H1 (cell line): ENCODE results near the gene MYBPHL. TPM values are rescaled to one million over a fixed set of nuclear protein-coding genes. Genes with fewer than 3 reads are reported as not detected.

Experiments used
- CTCF ChIA-PET: fragments of 300-600 bp; sonication (Branson Sonifier 250); formaldehyde crosslinking; loops from one replicate; lab custom pipeline; 2021; ENCODE audit not compliant: partially characterized antibody; lab: Charles Lee
- POLR2A ChIA-PET: fragments of 300-600 bp; sonication (Branson Sonifier 250); formaldehyde crosslinking; loops from one replicate; lab custom pipeline; 2021; ENCODE audit warnings: inconsistent platforms; ENCODE audit not compliant: partially characterized antibody; lab: Charles Lee
- DNase-seq, 2 experiments: peaks; one replicate each; pipeline versions ENCODE4 v3.0.0 to v3.0.0-alpha.2; 2010 to 2022; ENCODE audit warnings: low spot score in 2 of 2, low read depth in 1 of 2, mixed read lengths in 1 of 2
- FAIRE-seq: peaks from 2 replicates; lab custom pipeline; 2011; peaks lifted over from hg19 to GRCh38; lab: Jason Lieb, UNC
- H2AFZ ChIP-seq: 2 replicates; pipeline ENCODE4 v1.8.1; 2012; ENCODE audit warnings: low read length, inconsistent platforms
- H2AK5ac ChIP-seq: 2 replicates; pipeline ENCODE4 v1.6.1; 2013; ENCODE audit warnings: low read depth, low read length
- H2BK120ac ChIP-seq: replicated peaks from 2 replicates; pipeline ENCODE3; 2013; ENCODE audit warnings: low read depth, low read length, inconsistent platforms
- H2BK12ac ChIP-seq: 2 replicates; pipeline ENCODE4 v1.6.1; 2013; ENCODE audit warnings: low read depth, low read length
- H2BK15ac ChIP-seq: 2 replicates; pipeline ENCODE4 v1.6.1; 2013; ENCODE audit warnings: low read length
- H2BK20ac ChIP-seq: 2 replicates; pipeline ENCODE4 v1.6.1; 2013; ENCODE audit warnings: low read length
- H2BK5ac ChIP-seq: 2 replicates; pipeline ENCODE4 v1.6.1; 2013; ENCODE audit warnings: low read depth, low read length
- H3K14ac ChIP-seq: 2 replicates; pipeline ENCODE4 v1.6.1; 2013; ENCODE audit warnings: inconsistent platforms; ENCODE audit not compliant: insufficient read length
- H3K18ac ChIP-seq: 2 replicates; pipeline ENCODE4 v1.6.1; 2013; ENCODE audit warnings: low read length; ENCODE audit errors: extremely low read depth
- H3K23ac ChIP-seq: 2 replicates; pipeline ENCODE4 v1.6.1; 2013; ENCODE audit warnings: inconsistent platforms; ENCODE audit not compliant: insufficient read length
- H3K23me2 ChIP-seq: 2 replicates; pipeline ENCODE4 v1.6.1; 2013; ENCODE audit warnings: low read depth, low read length
- H3K27ac ChIP-seq: 2 replicates; pipeline ENCODE4 v1.6.1; 2011; ENCODE audit warnings: low read depth, low read length, inconsistent platforms
- H3K27me3 ChIP-seq, 4 experiments: replicated peaks in 1 of 4; 1 replicate in 1 of 4; 2 replicates in 3 of 4; pipeline versions ENCODE4 v1.6.1 to v1.8.1; 2011 to 2013; ENCODE audit warnings: low read length in 3 of 4, mild to moderate bottlenecking in 3 of 4, inconsistent platforms in 2 of 4, mixed read lengths in 2 of 4, moderate library complexity in 1 of 4; ENCODE audit not compliant: control insufficient read depth in 3 of 4, insufficient read depth in 3 of 4; ENCODE audit errors: extremely low read depth in 1 of 4
- H3K36me3 ChIP-seq, 4 experiments: 2 replicates each; pipeline versions ENCODE4 v1.6.1 to v1.8.1; 2011 to 2013; ENCODE audit warnings: mild to moderate bottlenecking in 4 of 4, low read length in 3 of 4, moderate library complexity in 2 of 4, control low read depth in 1 of 4, inconsistent platforms in 1 of 4; ENCODE audit not compliant: insufficient read depth in 4 of 4, control insufficient read depth in 2 of 4
- H3K4ac ChIP-seq: replicated peaks from 2 replicates; pipeline ENCODE3; 2013; ENCODE audit warnings: low read length, low read depth, mixed read lengths, inconsistent platforms; ENCODE audit not compliant: insufficient read length
- H3K4me1 ChIP-seq, 4 experiments: replicated peaks in 1 of 4; 1 replicate in 1 of 4; 2 replicates in 3 of 4; pipeline versions ENCODE4 v1.6.1 to v1.8.1; 2011 to 2013; ENCODE audit warnings: low read length in 3 of 4, inconsistent platforms in 2 of 4, mixed read lengths in 1 of 4; ENCODE audit not compliant: insufficient read depth in 4 of 4, control insufficient read depth in 3 of 4
- H3K4me2 ChIP-seq, 2 experiments: 2 replicates each; pipeline versions ENCODE4 v1.6.1 to v1.8.1; 2011 to 2013; ENCODE audit warnings: low read depth in 2 of 2, low read length in 2 of 2, control low read depth in 1 of 2, inconsistent platforms in 1 of 2, mild to moderate bottlenecking in 1 of 2; ENCODE audit not compliant: insufficient read depth in 1 of 2
- H3K4me3 ChIP-seq, 4 experiments: fragments of 200-600, 300-600 bp in 1 of 4; sonication (generic), shearing (Covaris generic), sonication (Bioruptor Twin) in 1 of 4; 2 replicates each; pipeline versions ENCODE4 v1.5.1 to v1.8.1; 2011 to 2016; ENCODE audit warnings: low read length in 4 of 4, low read depth in 3 of 4, control low read depth in 2 of 4, inconsistent platforms in 2 of 4, mild to moderate bottlenecking in 2 of 4, mixed read lengths in 1 of 4, moderate library complexity in 1 of 4; ENCODE audit not compliant: insufficient read depth in 2 of 4; ENCODE audit errors: extremely low read depth in 1 of 4
- H3K56ac ChIP-seq: replicated peaks from 2 replicates; pipeline ENCODE3; 2013; ENCODE audit warnings: low read depth, mild to moderate bottlenecking, mixed read lengths, low read length, inconsistent platforms; ENCODE audit not compliant: insufficient read length
- H3K79me1 ChIP-seq: 2 replicates; pipeline ENCODE4 v1.6.1; 2013; ENCODE audit warnings: low read depth, low read length, control low read depth
- H3K79me2 ChIP-seq, 2 experiments: 2 replicates each; pipeline versions ENCODE4 v1.6.1 to v1.8.1; 2012 to 2013; ENCODE audit warnings: low read length in 2 of 2, mild to moderate bottlenecking in 2 of 2, inconsistent platforms in 1 of 2; ENCODE audit not compliant: insufficient read depth in 2 of 2, control insufficient read depth in 1 of 2
- H3K9ac ChIP-seq, 4 experiments: replicated peaks in 1 of 4; 1 replicate in 1 of 4; 2 replicates in 3 of 4; pipeline versions ENCODE4 v1.6.1 to v1.8.1; 2011 to 2013; ENCODE audit warnings: low read depth in 3 of 4, low read length in 3 of 4, control low read depth in 2 of 4, mild to moderate bottlenecking in 2 of 4, moderate library complexity in 2 of 4, inconsistent platforms in 1 of 4; ENCODE audit errors: extremely low read depth in 1 of 4
- H3K9me3 ChIP-seq, 2 experiments: 2 replicates each; pipeline versions ENCODE4 v1.6.1 to v1.8.1; 2012 to 2013; ENCODE audit warnings: mild to moderate bottlenecking in 2 of 2, moderate library complexity in 2 of 2, control low read depth in 1 of 2, inconsistent platforms in 1 of 2, low read depth in 1 of 2, low read length in 1 of 2, mixed read lengths in 1 of 2; ENCODE audit not compliant: insufficient read depth in 2 of 2
- H4K20me1 ChIP-seq, 2 experiments: replicated peaks in 1 of 2; 2 replicates each; pipeline versions ENCODE3 to v1.8.1; 2011 to 2013; ENCODE audit warnings: inconsistent platforms in 2 of 2, low read length in 2 of 2, mild to moderate bottlenecking in 1 of 2; ENCODE audit not compliant: insufficient read depth in 2 of 2, control insufficient read depth in 1 of 2
- H4K5ac ChIP-seq: 2 replicates; pipeline ENCODE4 v1.6.1; 2013; ENCODE audit warnings: low read length, low read depth, mixed read lengths, inconsistent platforms; ENCODE audit not compliant: insufficient read length
- H4K8ac ChIP-seq: 2 replicates; pipeline ENCODE4 v1.8.0; 2013; ENCODE audit warnings: mild to moderate bottlenecking, moderate library complexity, low read length, inconsistent platforms; ENCODE audit not compliant: insufficient read depth; ENCODE audit errors: extremely low read depth
- H4K91ac ChIP-seq: replicated peaks from 2 replicates; pipeline ENCODE3; 2013; ENCODE audit warnings: low read length, mixed read lengths, inconsistent platforms; ENCODE audit not compliant: insufficient read length
- WGBS, 2 experiments: shearing (Covaris generic) in 1 of 2; methylation state at CpG; one replicate each; pipeline versions ENCODE4 v1.1.6 to v1.1.7; 2013 to 2015; ENCODE audit warnings: low lambda C conversion rate in 2 of 2, mixed read lengths in 2 of 2, inconsistent platforms in 1 of 2, low coverage in 1 of 2, missing lambda C conversion rate in 1 of 2; ENCODE audit not compliant: insufficient replicate concordance in 2 of 2, insufficient coverage in 1 of 2, insufficient read length in 1 of 2; ENCODE audit errors: extremely low coverage in 1 of 2, missing lambda C conversion rate in 1 of 2; 5-methylcytosine and 5-hydroxymethylcytosine counted together
- polyA plus RNA-seq, 7 experiments: library from polyadenylated mRNA; depleted of rRNA in 3 of 7; stranded (reverse) in 5 of 7; unstranded in 2 of 7; fragments of >200 nt in 5 of 7; fragments of 200-250 nt in 2 of 7; gene quantifications; 1 replicate in 5 of 7; 2 replicates in 1 of 7; 4 replicates in 1 of 7; pipeline versions ENCODE4 v1.2.1 to v1.2.3, GENCODE V29; 2011 to 2013; ENCODE audit warnings: missing spikeins in 2 of 7, mixed read lengths in 2 of 7
- total RNA-seq: library from RNA; stranded (reverse); fragmentation: NEBNext Ultra II Directional; extraction: Animal tissue kit (Norgen Biotek cat#: 25700); gene quantifications from 2 replicates; pipeline ENCODE4 v1.2.1, GENCODE V29; 2021

The MYBPHL gene
- total and polyA plus RNA-seq, 2 of the 8 experiments (the other 6 are each of a cell fraction or from before 2014, with no cell fraction given), result 0.24 to 0.30 TPM

GRCh38 chr1:109347511-109347910, 40.7 kb upstream of the MYBPHL start:
- H3K56ac ChIP-seq, result no peak overlapping the region
- H3K4me2 ChIP-seq, result no peak overlapping the region
- H2BK120ac ChIP-seq, result no peak overlapping the region
- H2BK15ac ChIP-seq, result no peak overlapping the region
- no peak overlapping the region for H2BK12ac ChIP-seq
- no peak overlapping the region for H3K4ac ChIP-seq
- no peaks in the 10 kb centered on the region for H3K23me2 ChIP-seq
- no peak overlapping the region for H3K4me3 ChIP-seq
- no peaks in the 10 kb centered on the region for H3K27me3 ChIP-seq
- no peak for FAIRE-seq
- ChIA-PET POLR2A (interaction anchor here (0.8 kb wide), 1 partner anchor 9 kb away, joined by 3 read pairs; no protein-coding TSS in a partner anchor), CTCF (interaction anchor here (1.0 to 1.4 kb wide), 4 partner anchors 36 to 53 kb away, joined by 3 to 7 read pairs (median 3); partner anchors contain the start of gene SORT1)
- H3K18ac ChIP-seq, result no peak overlapping the region
- H4K5ac ChIP-seq, result no peak overlapping the region
- H3K79me1 ChIP-seq, result no peaks in the 10 kb centered on the region
- no peak overlapping the region for H4K8ac ChIP-seq
- H3K79me2 ChIP-seq, result no peaks in the 10 kb centered on the region
- H3K14ac ChIP-seq, result no peak overlapping the region
- no peak overlapping the region for H4K91ac ChIP-seq
- H2BK5ac ChIP-seq, result no peak overlapping the region
- H2AK5ac ChIP-seq, result no peak overlapping the region
- H3K27ac ChIP-seq, result no peak overlapping the region
- H3K36me3 ChIP-seq, result peaks cover 4 to 41% (median 24%) of the 10 kb centered on the region in 4 experiments; a peak in 6 of 8 replicates
- no peaks in the 10 kb centered on the region for H3K4me1 ChIP-seq
- H4K20me1 ChIP-seq, result no peaks in the 10 kb centered on the region
- no peak for DNase-seq
- WGBS, 2 experiments, result 87% methylated on average over 6 of the region's 6 CpGs; no CpG with 5 or more reads in 1 of the 2 experiments
- H3K9ac ChIP-seq, result no peak overlapping the region
- no peaks in the 10 kb centered on the region for H3K9me3 ChIP-seq
- H2BK20ac ChIP-seq, result no peak overlapping the region
- H2AFZ ChIP-seq, result no peak overlapping the region
- no peak overlapping the region for H3K23ac ChIP-seq
